Naive thymus-derived CD4-positive, alpha-beta T cell (primary cell): ENCODE measurements around the gene SEPTIN12. TPM values are rescaled to one million over a fixed set of nuclear protein-coding genes. Genes with fewer than 3 reads are reported as not detected.

ENCODE experiments used
- ATAC-seq: fragments of 150-1000 bp; cut with Tn5 transposase; 2 replicates; pipeline ENCODE4 v1.10.0; 2021; ENCODE audit warnings: mild to moderate bottlenecking, moderate library complexity
- CTCF ChIA-PET: fragments of 350-600 bp; sonication (Branson Sonifier 250); formaldehyde crosslinking; loops from one replicate; lab custom pipeline; 2021; ENCODE audit warnings: antibody characterized with exemption; lab: Charles Lee
- POLR2A ChIA-PET: fragments of 350-600 bp; sonication (Branson Sonifier 250); formaldehyde crosslinking; loops from one replicate; lab custom pipeline; 2021; ENCODE audit warnings: antibody characterized with exemption, inconsistent platforms; lab: Charles Lee
- DNase-seq, 9 donors: peaks; one replicate each; pipeline versions ENCODE4 v3.0.0 to v3.0.0-alpha.2; 2020 to 2022; ENCODE audit warnings: mixed read lengths in 1 of 9
- H3K27ac ChIP-seq: one replicate; pipeline ENCODE4 v1.7.0; 2013; ENCODE audit warnings: mild to moderate bottlenecking, low read depth, low read length, moderate library complexity
- H3K27me3 ChIP-seq, 2 donors: one replicate each; pipeline ENCODE4 v1.7.0; 2013; ENCODE audit warnings: low read length in 2 of 2, mild to moderate bottlenecking in 2 of 2, moderate library complexity in 2 of 2; ENCODE audit not compliant: control insufficient read depth in 2 of 2, insufficient read depth in 2 of 2
- H3K36me3 ChIP-seq, 3 experiments: 1 replicate in 2 of 3; 2 replicates in 1 of 3; pipeline ENCODE4 v1.7.0; 2013; ENCODE audit warnings: low read length in 3 of 3, mild to moderate bottlenecking in 3 of 3, moderate library complexity in 1 of 3; ENCODE audit not compliant: insufficient read depth in 3 of 3, control insufficient read depth in 2 of 3
- H3K4me1 ChIP-seq, 2 donors: one replicate each; pipeline ENCODE4 v1.7.0; 2013; ENCODE audit warnings: low read length in 2 of 2, mild to moderate bottlenecking in 2 of 2, moderate library complexity in 1 of 2; ENCODE audit not compliant: control insufficient read depth in 2 of 2, insufficient read depth in 2 of 2
- H3K4me3 ChIP-seq: 2 replicates; pipeline ENCODE4 v1.7.0; 2013; ENCODE audit warnings: mild to moderate bottlenecking, low read length
- H3K9me3 ChIP-seq, 3 experiments: 1 replicate in 2 of 3; 2 replicates in 1 of 3; pipeline ENCODE4 v1.7.0; 2013; ENCODE audit warnings: low read length in 3 of 3; ENCODE audit not compliant: control insufficient read depth in 2 of 3
- H3K27ac Mint-ChIP-seq, 9 donors: one replicate each; pipeline ENCODE4 v1.8.0; 2020 to 2022; ENCODE audit warnings: mixed read lengths in 9 of 9, mild to moderate bottlenecking in 8 of 9, moderate library complexity in 5 of 9, inconsistent platforms in 2 of 9
- H3K27me3 Mint-ChIP-seq, 5 donors: one replicate each; pipeline ENCODE4 v1.8.0; 2021 to 2022; ENCODE audit warnings: mixed read lengths in 5 of 5, mild to moderate bottlenecking in 1 of 5
- H3K36me3 Mint-ChIP-seq, 5 donors: one replicate each; pipeline ENCODE4 v1.8.0; 2020 to 2022; ENCODE audit warnings: mixed read lengths in 5 of 5, mild to moderate bottlenecking in 3 of 5, inconsistent platforms in 1 of 5
- H3K4me1 Mint-ChIP-seq, 7 donors: one replicate each; pipeline ENCODE4 v1.8.0; 2020 to 2022; ENCODE audit warnings: mixed read lengths in 7 of 7, mild to moderate bottlenecking in 3 of 7, inconsistent platforms in 1 of 7
- H3K4me3 Mint-ChIP-seq, 10 donors: one replicate each; pipeline ENCODE4 v1.8.0; 2020 to 2022; ENCODE audit warnings: mild to moderate bottlenecking in 10 of 10, mixed read lengths in 10 of 10, moderate library complexity in 6 of 10, inconsistent platforms in 2 of 10
- H3K9me3 Mint-ChIP-seq, 11 donors: one replicate each; pipeline ENCODE4 v1.8.0; 2020 to 2022; ENCODE audit warnings: mixed read lengths in 11 of 11, mild to moderate bottlenecking in 4 of 11, inconsistent platforms in 1 of 11, moderate library complexity in 1 of 11
- intact Hi-C, 2 donors: fragments of 100-400 bp; cut with micrococcal nuclease; formaldehyde crosslinking; loops; one replicate each; pipeline ENCODE4 v1.15.1; 2023
- polyA plus RNA-seq, 2 donors: library from polyadenylated mRNA; unstranded; fragments of 300-500 nt; fragmentation: Illumina TruSeq; gene quantifications; one replicate each; pipeline ENCODE4 v1.2.3, GENCODE V29; 2021
- total RNA-seq, 6 experiments: library from RNA in 5 of 6; stranded (reverse) in 5 of 6; gene quantifications; 1 replicate in 5 of 6; 2 replicates in 1 of 6; pipeline ENCODE4 v1.2.3 and lab custom pipeline; 2021 to 2026

Gene SEPTIN12
- total and polyA plus RNA-seq, 7 experiments from 2014 or later, result not detected

GRCh38 chr16:4796982-4797804 is 9.0 kb upstream of the SEPTIN12 start:
- DNase-seq (no peak), ATAC-seq (no peak)
- H3K36me3 ChIP-seq, result peaks cover 0 to 8% (median 0%) of the 10 kb centered on the region in 3 experiments
- Mint-ChIP-seq H3K4me3 (no peak overlapping the region), H3K9me3 (no peaks in the 10 kb centered on the region), H3K4me1 (peaks cover 7 to 12% (median 9%) of the 10 kb centered on the region in 7 donors), H3K36me3 (no peaks in the 10 kb centered on the region), H3K27me3 (no peaks in the 10 kb centered on the region), H3K27ac (no peak overlapping the region)
- H3K27me3 ChIP-seq, result no peaks in the 10 kb centered on the region
- H3K9me3 ChIP-seq, result no peaks in the 10 kb centered on the region
- H3K27ac ChIP-seq, result no peak overlapping the region
- H3K4me3 ChIP-seq, result no peak overlapping the region
- intact Hi-C loops, result no loop called here
- CTCF ChIA-PET, result no interaction called here
- peaks cover 3 to 12% of the 10 kb centered on the region in 2 donors for H3K4me1 ChIP-seq
- POLR2A ChIA-PET, result no interaction called here

- CTCF ChIA-PET, result no interaction called here
- no peaks in the 10 kb centered on the region for H3K36me3 Mint-ChIP-seq
Observed at GRCh38 chr16:4795828-4796572, 7.9 kb upstream of the SEPTIN12 start.

GRCh38 chr16:4795181-4795827 is 7.2 kb upstream of the SEPTIN12 start, which contains the start of gene SMIM22:
Gene SMIM22 (plus strand): TSS chr16:4795369. CDS start chr16:4795735, 366 bp downstream.
- peaks cover 0 to 4% (median under 1%) of the 10 kb centered on the region in 7 donors for H3K4me1 Mint-ChIP-seq
- H3K9me3 ChIP-seq, result no peaks in the 10 kb centered on the region
- H3K36me3 Mint-ChIP-seq, result no peaks in the 10 kb centered on the region
- H3K4me3 ChIP-seq, result no peak within 1 kb of the TSS
- no peaks in the 10 kb centered on the region for H3K27me3 Mint-ChIP-seq
- intact Hi-C loops, result no loop called here
- DNase-seq, result no peak
- no peak within 1 kb of the TSS for H3K4me3 Mint-ChIP-seq
- ChIA-PET CTCF (no interaction called here), POLR2A (no interaction called here)
- no peaks in the 10 kb centered on the region for H3K27me3 ChIP-seq
- no peaks in the 10 kb centered on the region for H3K4me1 ChIP-seq
- H3K27ac ChIP-seq, result no peak within 1 kb of the TSS
- no peak for ATAC-seq
- peaks cover 0 to 8% (median 0%) of the 10 kb centered on the region in 3 experiments for H3K36me3 ChIP-seq
- H3K9me3 Mint-ChIP-seq, result no peaks in the 10 kb centered on the region
- H3K27ac Mint-ChIP-seq, result no peak within 1 kb of the TSS

More at GRCh38 chr16:4795828-4796572, 7.9 kb upstream of the SEPTIN12 start:
- no peaks in the 10 kb centered on the region for H3K27me3 Mint-ChIP-seq
- Histone ChIP-seq H3K27ac (no peak overlapping the region), H3K4me3 (no peak overlapping the region), H3K27me3 (no peaks in the 10 kb centered on the region), H3K4me1 (peaks cover 0 to 3% of the 10 kb centered on the region in 2 donors), H3K36me3 (peaks cover 0 to 8% (median 0%) of the 10 kb centered on the region in 3 experiments), H3K9me3 (no peaks in the 10 kb centered on the region)
- no peaks in the 10 kb centered on the region for H3K9me3 Mint-ChIP-seq
- no peak for DNase-seq
- ATAC-seq, result no peak
- intact Hi-C loops, result no loop called here
- H3K4me1 Mint-ChIP-seq, result peaks cover 3 to 8% (median 7%) of the 10 kb centered on the region in 7 donors
- H3K4me3 Mint-ChIP-seq, result no peak overlapping the region
- H3K27ac Mint-ChIP-seq, result no peak overlapping the region
- POLR2A ChIA-PET, result no interaction called here

DNA sequence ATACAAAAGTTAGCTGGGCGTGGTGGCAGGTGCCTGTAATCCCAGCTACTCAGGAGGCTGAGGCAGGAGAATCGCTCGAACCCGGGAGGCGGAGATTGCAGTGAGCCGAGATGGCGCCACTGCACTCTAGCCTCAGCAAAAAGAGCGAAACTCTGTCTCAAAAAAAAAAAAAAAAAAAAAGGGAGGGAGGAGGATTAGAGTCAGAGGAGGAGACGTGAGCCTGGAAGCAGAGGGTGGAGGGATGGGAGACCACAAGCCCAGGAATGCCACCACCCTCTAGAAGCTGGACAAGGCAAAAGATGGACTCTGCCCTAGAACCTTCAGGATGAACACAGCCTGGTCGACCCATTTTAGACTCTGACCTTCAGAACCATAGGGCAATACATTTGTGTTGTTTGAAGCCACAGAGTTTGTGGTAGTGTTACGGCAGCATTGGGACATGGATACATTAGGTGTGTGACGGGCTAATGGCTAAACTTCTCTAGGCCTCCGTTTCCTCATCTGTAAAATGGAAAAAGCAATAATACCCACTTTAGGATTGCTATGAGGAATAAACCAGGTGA is 4.9 kb upstream of the SEPTIN12 start:
- Mint-ChIP-seq H3K36me3 (no peaks in the 10 kb centered on the region), H3K4me3 (no peak overlapping the region), H3K27ac (no peak overlapping the region), H3K9me3 (no peaks in the 10 kb centered on the region), H3K27me3 (no peaks in the 10 kb centered on the region), H3K4me1 (no peaks in the 10 kb centered on the region)
- intact Hi-C loops, result no loop called here
- no peak overlapping the region for H3K27ac ChIP-seq
- H3K27me3 ChIP-seq, result no peaks in the 10 kb centered on the region
- CTCF ChIA-PET, result no interaction called here
- H3K4me3 ChIP-seq, result no peak overlapping the region
- H3K36me3 ChIP-seq, result peaks cover 0 to 4% (median 0%) of the 10 kb centered on the region in 3 experiments
- H3K9me3 ChIP-seq, result no peaks in the 10 kb centered on the region
- POLR2A ChIA-PET, result no interaction called here
- H3K4me1 ChIP-seq, result no peaks in the 10 kb centered on the region
- DNase-seq (no peak), ATAC-seq (no peak)

DNA sequence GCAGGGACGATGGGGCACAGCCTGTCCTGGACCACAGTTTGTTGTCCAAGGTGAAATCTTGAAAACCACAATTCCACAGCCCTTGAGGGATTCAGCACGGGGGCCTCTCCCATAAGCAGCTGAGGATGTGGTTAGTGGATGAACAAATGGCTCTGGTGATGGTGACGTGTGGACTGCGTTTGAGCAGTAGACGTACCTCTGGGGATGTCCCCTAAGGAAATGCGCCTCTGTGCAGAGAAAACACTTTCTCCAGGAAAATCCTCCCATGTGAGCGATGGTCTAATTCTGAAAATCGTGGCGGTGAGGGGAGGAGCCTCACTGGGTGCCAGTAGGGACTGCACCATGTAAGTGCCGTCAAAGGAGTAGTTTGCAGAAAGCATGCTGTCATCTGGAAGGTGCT is 2.7 kb upstream of the SEPTIN12 start:
- POLR2A ChIA-PET, result no interaction called here
- no peaks in the 10 kb centered on the region for H3K27me3 ChIP-seq
- H3K27ac ChIP-seq, result no peak overlapping the region
- H3K4me1 Mint-ChIP-seq, result peaks cover 0 to 1% (median 0%) of the 10 kb centered on the region in 7 donors
- no peaks in the 10 kb centered on the region for H3K4me1 ChIP-seq
- DNase-seq, result no peak
- H3K36me3 ChIP-seq, result no peaks in the 10 kb centered on the region
- H3K9me3 Mint-ChIP-seq, result no peaks in the 10 kb centered on the region
- no peaks in the 10 kb centered on the region for H3K9me3 ChIP-seq
- H3K4me3 Mint-ChIP-seq, result no peak overlapping the region
- H3K4me3 ChIP-seq, result no peak overlapping the region
- H3K27me3 Mint-ChIP-seq, result no peaks in the 10 kb centered on the region
- no peaks in the 10 kb centered on the region for H3K36me3 Mint-ChIP-seq
- intact Hi-C loops, result no loop called here
- CTCF ChIA-PET, result no interaction called here
- ATAC-seq, result no peak
- peak overlapping the region in 2 of 9 donors; percentile 38 to 45 for H3K27ac Mint-ChIP-seq

GRCh38 chr16:4790261-4790660 is 2.1 kb upstream of the SEPTIN12 start:
- Histone ChIP-seq H3K4me3 (no peak overlapping the region), H3K9me3 (no peaks in the 10 kb centered on the region), H3K4me1 (no peaks in the 10 kb centered on the region), H3K27ac (no peak overlapping the region), H3K36me3 (no peaks in the 10 kb centered on the region), H3K27me3 (no peaks in the 10 kb centered on the region)
- intact Hi-C loops, result no loop called here
- Mint-ChIP-seq H3K4me1 (peaks cover 0 to 1% (median 0%) of the 10 kb centered on the region in 7 donors), H3K4me3 (no peak overlapping the region), H3K9me3 (no peaks in the 10 kb centered on the region), H3K27ac (no peak overlapping the region), H3K36me3 (no peaks in the 10 kb centered on the region), H3K27me3 (no peaks in the 10 kb centered on the region)
- POLR2A ChIA-PET, result no interaction called here
- ATAC-seq (no peak), DNase-seq (no peak)
- CTCF ChIA-PET, result no interaction called here
